ENCODE data around the gene POU2F1.

GRCh38 chr1:167357305-167357704, 136.6 kb downstream of the POU2F1 start:
- TF ChIP-seq, protein P1, sequence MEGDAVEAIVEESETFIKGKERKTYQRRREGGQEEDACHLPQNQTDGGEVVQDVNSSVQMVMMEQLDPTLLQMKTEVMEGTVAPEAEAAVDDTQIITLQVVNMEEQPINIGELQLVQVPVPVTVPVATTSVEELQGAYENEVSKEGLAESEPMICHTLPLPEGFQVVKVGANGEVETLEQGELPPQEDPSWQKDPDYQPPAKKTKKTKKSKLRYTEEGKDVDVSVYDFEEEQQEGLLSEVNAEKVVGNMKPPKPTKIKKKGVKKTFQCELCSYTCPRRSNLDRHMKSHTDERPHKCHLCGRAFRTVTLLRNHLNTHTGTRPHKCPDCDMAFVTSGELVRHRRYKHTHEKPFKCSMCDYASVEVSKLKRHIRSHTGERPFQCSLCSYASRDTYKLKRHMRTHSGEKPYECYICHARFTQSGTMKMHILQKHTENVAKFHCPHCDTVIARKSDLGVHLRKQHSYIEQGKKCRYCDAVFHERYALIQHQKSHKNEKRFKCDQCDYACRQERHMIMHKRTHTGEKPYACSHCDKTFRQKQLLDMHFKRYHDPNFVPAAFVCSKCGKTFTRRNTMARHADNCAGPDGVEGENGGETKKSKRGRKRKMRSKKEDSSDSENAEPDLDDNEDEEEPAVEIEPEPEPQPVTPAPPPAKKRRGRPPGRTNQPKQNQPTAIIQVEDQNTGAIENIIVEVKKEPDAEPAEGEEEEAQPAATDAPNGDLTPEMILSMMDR (IDR thresholded peaks at IDR 0.05): no peak
- TF ChIP-seq POLR2A (IDR thresholded peaks at IDR 0.05) (no peak), POLR2AphosphoS5 (IDR thresholded peaks at IDR 0.05) (no peak), EP300 (IDR thresholded peaks at IDR 0.05) (no peak)

Measured in suprapubic skin (tissue), 4 donors.